ENCODE measurements around the gene TGM5.

- no peak for TF ChIP-seq CTCF (IDR thresholded peaks at IDR 0.05)
- TF ChIP-seq CREM (CRISPR knock-in tag; IDR thresholded peaks at IDR 0.05) = no peak
- TF ChIP-seq AR (CRISPR knock-in tag; IDR thresholded peaks at IDR 0.05) = no peak
- TF ChIP-seq NR1H2 (CRISPR knock-in tag; IDR thresholded peaks at IDR 0.05) = no peak
- TF ChIP-seq, protein P1, sequence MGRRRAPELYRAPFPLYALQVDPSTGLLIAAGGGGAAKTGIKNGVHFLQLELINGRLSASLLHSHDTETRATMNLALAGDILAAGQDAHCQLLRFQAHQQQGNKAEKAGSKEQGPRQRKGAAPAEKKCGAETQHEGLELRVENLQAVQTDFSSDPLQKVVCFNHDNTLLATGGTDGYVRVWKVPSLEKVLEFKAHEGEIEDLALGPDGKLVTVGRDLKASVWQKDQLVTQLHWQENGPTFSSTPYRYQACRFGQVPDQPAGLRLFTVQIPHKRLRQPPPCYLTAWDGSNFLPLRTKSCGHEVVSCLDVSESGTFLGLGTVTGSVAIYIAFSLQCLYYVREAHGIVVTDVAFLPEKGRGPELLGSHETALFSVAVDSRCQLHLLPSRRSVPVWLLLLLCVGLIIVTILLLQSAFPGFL (CRISPR knock-in tag; IDR thresholded peaks at IDR 0.05; ENCODE audit: borderline replicate concordance) = no peak
- no peak for TF ChIP-seq SP1 (CRISPR knock-in tag; conservative IDR thresholded peaks at IDR 0.05)
Observed at GRCh38 chr15:43184407-43185124, 82.2 kb downstream of the TGM5 start.

Data from WTC11 (cell line).